Measurements from ENCODE around the gene FAM168B. TPM values are rescaled to one million over a fixed set of nuclear protein-coding genes. Genes with fewer than 3 reads are reported as not detected.

The FAM168B gene, protein sequence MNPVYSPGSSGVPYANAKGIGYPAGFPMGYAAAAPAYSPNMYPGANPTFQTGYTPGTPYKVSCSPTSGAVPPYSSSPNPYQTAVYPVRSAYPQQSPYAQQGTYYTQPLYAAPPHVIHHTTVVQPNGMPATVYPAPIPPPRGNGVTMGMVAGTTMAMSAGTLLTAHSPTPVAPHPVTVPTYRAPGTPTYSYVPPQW
- total RNA-seq: 69.1 and 95.1 TPM in 2 replicates

DNA sequence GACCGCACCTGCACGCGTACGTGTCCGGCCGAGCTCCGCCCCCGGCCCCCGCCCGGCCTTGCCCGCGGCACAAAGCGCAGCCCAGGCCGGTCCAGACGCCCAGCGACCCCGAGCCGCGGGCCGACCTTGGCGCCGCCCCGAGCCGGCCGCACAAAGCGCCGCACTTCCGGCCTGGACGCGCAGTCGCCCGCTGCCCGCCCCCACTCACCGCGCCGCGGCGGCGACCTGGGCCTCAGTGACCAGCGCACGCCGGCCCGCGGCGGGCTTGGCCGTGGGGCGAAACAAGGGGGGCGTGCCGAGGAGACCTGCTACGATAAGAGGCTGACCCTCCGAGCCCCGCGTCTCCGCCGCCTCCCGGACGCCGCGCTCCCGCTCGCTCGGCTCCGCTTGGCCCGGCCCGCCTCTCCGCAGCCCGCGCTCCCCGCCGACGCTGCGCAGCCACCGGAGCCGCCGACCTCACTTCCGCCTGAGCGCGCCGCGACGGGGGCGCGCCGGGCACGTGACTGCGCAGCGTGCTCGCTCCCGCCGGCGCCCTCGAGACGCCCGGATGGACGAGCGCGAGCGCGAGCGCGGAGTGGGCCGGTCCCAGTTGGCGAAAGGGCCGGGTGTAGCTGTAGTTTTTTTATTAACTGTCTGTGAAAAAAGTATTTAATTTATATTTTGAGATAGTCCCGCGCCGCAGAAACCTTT, at the start of gene FAM168B:
Gene FAM168B (minus strand): TSS at position 455 of the 690 bp plus-strand sequence. CDS start 10,814 bp downstream, outside the sequence.

DNA sequence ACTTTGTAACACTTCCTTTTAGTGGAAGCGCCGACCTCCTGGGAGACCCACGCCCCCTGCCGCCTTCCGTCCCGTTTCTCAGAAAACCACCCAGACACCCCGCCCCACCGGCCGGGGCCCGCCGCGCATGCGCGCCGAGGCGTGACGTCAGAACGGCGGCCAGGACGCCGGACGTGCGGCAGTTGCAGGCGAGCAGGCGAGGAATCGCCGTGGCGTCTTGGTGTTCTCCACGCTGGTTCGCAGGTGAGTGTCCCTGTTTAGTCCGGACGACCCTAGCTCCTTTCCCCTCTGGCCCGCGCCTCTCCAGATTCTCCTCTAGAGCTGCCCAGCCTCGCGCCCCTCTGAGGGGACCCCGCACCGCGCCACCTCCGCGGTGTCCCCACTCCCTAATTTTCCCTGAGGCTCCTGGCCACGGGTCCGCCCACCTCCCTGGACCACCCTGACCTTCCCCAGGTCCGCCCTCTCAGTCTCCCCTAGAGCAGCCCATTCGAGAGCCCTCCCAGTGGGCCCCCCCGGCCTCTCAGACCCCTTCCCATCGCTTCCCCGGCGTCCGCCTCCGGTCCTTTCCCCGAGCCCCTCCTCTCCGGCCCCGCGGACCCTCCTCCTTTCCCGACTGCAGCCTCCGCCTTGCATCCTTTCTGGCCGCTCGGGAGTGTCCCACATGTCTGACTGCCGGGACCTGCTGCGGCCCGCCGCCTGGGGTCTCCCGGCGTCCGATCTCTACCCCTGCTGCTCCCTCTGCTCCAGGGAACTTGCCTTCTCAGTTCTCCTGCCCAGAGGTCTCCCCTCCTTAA, 12.1 kb upstream of the FAM168B start, which contains the start of gene PLEKHB2:
Gene PLEKHB2 (plus strand): TSS at position 181 of the 794 bp plus-strand sequence. CDS start 15,606 bp downstream, outside the sequence.

Other genes starting within 250 kb of the FAM168B start
- gene PLEKHB2, start 11.9 kb upstream of the FAM168B start, total RNA-seq: 53.8 and 60.0 TPM in 2 replicates
- not detected in 2 replicates for gene POTEE, start 116.1 kb upstream of the FAM168B start, total RNA-seq

Measured in smooth muscle cell of bladder (primary cell).